ENCODE data around the gene GNL1.

GNL1 gene

DNA sequence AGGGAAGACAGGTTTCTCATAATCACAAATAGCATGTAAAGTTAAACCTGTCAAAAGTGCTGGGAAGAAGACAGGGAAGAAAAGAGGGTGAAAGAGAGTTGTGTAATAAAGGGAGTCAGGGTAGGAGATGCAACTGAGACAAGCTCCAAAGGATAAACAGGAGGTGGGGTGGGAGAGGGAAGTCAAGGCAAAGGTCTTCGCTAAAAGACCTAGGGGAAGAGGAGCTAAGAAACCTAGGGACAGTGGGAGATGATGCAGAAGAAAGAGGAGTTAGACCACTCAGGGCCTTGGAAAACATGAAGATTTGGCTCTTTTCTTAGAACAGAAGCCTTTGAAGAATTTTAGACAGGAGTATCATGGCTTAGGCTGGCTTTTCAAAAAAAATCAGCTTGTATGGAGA lies 7.8 kb upstream of the GNL1 start:
- TF ChIP-seq, protein P1, sequence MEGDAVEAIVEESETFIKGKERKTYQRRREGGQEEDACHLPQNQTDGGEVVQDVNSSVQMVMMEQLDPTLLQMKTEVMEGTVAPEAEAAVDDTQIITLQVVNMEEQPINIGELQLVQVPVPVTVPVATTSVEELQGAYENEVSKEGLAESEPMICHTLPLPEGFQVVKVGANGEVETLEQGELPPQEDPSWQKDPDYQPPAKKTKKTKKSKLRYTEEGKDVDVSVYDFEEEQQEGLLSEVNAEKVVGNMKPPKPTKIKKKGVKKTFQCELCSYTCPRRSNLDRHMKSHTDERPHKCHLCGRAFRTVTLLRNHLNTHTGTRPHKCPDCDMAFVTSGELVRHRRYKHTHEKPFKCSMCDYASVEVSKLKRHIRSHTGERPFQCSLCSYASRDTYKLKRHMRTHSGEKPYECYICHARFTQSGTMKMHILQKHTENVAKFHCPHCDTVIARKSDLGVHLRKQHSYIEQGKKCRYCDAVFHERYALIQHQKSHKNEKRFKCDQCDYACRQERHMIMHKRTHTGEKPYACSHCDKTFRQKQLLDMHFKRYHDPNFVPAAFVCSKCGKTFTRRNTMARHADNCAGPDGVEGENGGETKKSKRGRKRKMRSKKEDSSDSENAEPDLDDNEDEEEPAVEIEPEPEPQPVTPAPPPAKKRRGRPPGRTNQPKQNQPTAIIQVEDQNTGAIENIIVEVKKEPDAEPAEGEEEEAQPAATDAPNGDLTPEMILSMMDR (IDR thresholded peaks at IDR 0.05), result no peak

DNA sequence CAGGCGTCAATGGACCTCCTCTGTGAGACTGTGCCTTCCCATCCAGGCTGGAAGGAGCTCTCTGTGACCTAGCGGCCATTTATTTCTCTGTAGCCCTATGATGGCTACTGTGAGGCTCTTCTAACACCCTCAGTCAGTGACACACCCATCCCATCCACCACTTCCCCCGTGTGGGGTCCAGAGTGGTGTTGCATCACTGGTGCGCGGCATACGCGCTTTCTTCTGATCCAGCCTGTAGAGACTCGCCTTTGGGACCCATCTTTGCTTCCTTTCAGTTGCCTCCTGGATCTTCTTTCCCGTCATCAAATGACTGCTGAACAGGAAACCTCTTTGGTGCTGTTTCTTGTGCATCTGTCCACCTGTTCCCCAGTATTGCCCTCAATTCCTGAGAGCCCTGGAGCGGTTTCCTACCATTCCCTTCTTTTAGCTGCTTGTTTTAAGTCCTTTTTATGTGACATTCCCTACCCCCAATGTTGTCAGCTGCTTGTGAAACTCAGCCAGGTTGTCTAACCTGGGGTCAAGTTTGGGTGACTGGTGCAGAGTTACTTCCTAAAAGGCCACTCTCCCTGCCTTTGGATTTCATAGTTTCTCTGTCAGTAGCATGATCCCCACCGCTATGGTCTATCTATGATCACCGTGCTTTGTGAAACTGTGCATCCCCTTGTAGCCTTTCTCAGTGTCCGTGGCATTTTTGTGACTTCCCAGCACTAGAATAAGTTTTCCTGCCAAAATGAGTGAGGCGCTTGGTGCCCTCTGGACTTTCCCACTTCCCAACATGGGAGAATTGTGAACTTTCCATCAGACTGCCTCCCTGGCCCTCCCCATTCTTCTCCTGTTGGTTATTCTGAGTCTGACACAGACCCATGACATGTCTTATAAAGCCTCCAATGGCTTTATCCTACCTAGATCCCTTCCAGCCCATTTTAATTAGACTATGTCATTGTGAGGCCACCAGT lies 6.5 kb upstream of the GNL1 start:
- TF ChIP-seq, protein P1 (IDR thresholded peaks at IDR 0.05), result no peak

DNA sequence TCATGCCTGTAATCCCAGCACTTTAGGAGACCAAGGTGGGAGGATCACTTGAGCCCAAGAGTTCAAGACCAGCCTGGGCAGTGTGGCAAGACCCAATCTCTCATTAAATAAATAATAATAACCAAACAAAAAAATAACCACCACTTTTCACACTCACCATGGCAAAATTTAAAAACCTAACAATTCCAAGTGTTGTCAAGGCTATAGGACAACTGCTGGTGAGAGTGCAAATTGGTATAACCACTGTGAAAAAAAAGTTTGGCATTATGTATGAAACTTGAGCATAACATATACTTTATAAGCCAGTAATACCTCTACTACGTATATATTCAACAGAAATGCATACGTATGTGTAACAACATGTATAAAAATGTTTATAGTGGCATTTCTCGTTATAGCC lies 4.6 kb upstream of the GNL1 start:
- TF ChIP-seq, protein P1 (IDR thresholded peaks at IDR 0.05), result no peak

DNA sequence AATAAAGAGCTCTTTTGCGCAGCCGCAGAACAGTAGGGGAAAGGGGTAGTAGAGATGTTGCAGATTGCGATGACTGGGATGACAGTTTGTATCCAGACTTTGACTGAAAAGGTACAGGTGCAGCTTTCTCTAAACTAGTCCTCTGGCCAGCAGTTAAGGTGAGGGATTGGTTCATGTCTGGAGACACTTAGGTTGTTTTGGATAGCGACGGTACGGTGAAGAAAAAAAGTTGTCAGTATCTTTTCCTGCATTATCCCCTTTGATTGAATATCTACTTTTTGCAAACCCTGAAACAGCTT lies 1.3 kb upstream of the GNL1 start:
- TF ChIP-seq, protein P1 (IDR thresholded peaks at IDR 0.05), result no peak

DNA sequence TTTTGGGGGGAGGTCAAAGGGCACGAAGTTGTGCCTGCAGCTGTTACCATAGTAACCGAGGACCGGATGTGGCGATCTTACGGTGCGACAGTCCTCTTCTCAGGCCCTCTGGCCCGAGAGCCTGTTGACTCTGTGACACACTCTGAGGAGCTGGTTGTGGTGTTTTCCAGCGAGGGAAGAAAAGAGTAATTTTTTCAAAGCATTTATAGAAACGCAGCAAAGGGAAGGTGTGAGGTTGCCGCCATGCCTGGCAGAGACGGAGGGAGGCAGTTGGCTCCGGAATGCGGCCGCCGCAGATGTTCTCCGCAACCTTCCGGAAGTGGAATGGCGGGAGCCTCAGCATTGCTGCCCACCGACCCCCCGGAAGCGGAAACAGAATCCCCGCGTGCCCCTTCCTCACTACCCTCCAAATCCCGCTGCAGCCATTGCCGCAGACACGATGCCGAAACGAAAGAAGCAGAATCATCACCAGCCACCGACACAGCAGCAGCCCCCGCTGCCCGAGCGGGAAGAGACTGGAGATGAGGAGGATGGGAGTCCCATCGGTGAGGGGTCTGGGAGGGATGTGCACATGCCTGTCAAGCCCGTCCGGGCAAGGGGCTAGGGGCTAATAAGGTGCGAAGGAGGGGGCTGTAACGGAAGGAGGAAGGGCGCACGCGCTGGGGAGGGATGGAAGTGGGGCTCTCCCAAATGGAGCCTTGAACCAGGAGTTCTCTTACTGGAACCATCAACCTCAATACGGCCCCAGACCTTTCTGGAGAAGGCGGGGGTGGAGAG lies 805 bp upstream of the GNL1 start, which contains the start of gene PRR3:
Gene PRR3, plus strand, starts transcription at position 390 of the 777 bp plus-strand sequence. Its CDS starts 50 bp downstream, at position 440.
- TF ChIP-seq, protein P1 (IDR thresholded peaks at IDR 0.05), result no peak

DNA sequence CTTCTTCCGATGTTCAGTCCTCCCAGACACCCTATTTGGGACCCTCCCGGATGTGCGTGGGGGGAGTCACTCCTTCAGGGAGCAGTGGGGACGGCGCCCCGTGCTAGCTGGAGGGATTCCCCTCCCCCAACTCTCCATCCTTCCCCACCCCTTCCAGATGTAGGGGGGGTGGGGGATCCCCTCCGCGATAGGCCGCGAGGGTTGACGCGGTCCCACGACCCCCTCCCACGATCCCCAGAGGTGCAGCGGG lies 548 bp downstream of the GNL1 start:
- TF ChIP-seq, protein P1 (IDR thresholded peaks at IDR 0.05), result no peak

DNA sequence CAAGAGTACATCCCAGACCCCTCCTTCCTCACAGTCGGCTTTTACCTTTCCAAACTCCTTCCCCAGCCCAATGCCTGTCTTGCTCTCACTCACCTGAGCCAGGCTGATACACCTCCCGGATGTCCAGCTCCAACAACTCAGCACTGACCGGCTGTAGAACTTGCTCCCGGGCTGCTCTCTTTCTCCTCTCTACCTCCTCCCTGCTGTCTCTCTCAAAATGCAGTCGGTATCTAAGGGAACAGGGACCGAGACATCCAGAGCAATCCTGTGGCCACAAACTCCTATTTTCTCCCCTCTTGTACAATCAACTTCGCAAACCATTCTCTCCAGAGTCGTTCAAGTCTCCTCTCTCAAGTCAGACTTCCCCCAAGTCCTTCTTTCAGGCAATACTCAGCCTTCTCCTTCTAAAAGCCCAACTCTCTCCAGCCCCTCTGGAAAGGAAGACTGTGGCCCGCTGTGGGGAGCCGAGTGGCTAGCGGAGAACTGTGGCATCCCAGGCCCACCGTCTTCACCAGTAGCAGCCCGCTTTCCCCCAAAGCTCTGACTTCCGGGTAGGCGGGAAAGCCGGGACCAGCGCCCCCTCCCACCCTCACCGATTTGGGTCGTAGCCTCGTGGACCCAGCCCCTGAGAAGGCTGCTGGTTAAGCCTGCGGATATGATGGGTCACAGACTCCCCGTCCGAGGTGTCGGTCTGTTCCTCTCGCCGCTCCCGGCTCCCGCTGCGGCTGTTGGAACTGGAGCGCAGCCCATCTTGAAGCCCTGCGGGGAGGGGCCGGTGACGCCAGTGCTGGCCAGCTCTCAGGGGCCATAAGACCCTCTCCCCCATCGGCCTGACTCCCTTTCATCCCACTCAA lies 1.1 kb downstream of the GNL1 start:
- TF ChIP-seq, protein P1 (IDR thresholded peaks at IDR 0.05), result no peak
